Measurements from ENCODE around the gene ZER1. TPM values are rescaled to one million over a fixed set of nuclear protein-coding genes. Genes with fewer than 3 reads are reported as not detected.
"Not testable (repeated sequence)": the region's sequence is repeated elsewhere in the genome, so short reads cannot be mapped to it uniquely, and the experiment has no call there.

ZER1 gene
- total RNA-seq, 1 donor from 2014 or later: 24.2 TPM

- TF ChIP-seq CTCF (IDR thresholded peaks at IDR 0.05; ENCODE audit: insufficient read depth, low read length, poor library complexity, severe bottlenecking): no peak
Observed at GRCh38 chr9:128704356-128704670, 67.4 kb downstream of the ZER1 start.

GRCh38 chr9:128703616-128704355, 67.9 kb downstream of the ZER1 start:
- peak overlapping the region; percentile 83 for H3K4me3 ChIP-seq (ENCODE audit: low read depth, low read length)
- H3K27me3 ChIP-seq (ENCODE audit: control insufficient read depth, insufficient read depth, low read length): no peaks in the 10 kb centered on the region
- DNase-seq (ENCODE audit: low read depth): no peak
- no peak for TF ChIP-seq CTCF (IDR thresholded peaks at IDR 0.05; ENCODE audit: insufficient read depth, low read length, poor library complexity, severe bottlenecking)
- H3K36me3 ChIP-seq (ENCODE audit: control insufficient read depth, insufficient read depth, low read length): no peaks in the 10 kb centered on the region

More at GRCh38 chr9:128704356-128704670, 67.4 kb downstream of the ZER1 start:
- Histone ChIP-seq H3K27me3 (ENCODE audit: control insufficient read depth, insufficient read depth, low read length) (no peaks in the 10 kb centered on the region), H3K36me3 (ENCODE audit: control insufficient read depth, insufficient read depth, low read length) (no peaks in the 10 kb centered on the region), H3K4me3 (ENCODE audit: low read depth, low read length) (no peak overlapping the region)
- DNase-seq (ENCODE audit: low read depth): no peak

- H3K27me3 ChIP-seq (ENCODE audit: control insufficient read depth, insufficient read depth, low read length): no peaks in the 10 kb centered on the region
- peak overlapping the region; percentile 83 for H3K4me3 ChIP-seq (ENCODE audit: low read depth, low read length)
- TF ChIP-seq CTCF (IDR thresholded peaks at IDR 0.05; ENCODE audit: insufficient read depth, low read length, poor library complexity, severe bottlenecking): no peak
- DNase-seq (ENCODE audit: low read depth): no peak
- H3K36me3 ChIP-seq (ENCODE audit: control insufficient read depth, insufficient read depth, low read length): no peaks in the 10 kb centered on the region
Observed at GRCh38 chr9:128702949-128703615, 68.6 kb downstream of the ZER1 start.

GRCh38 chr9:128702445-128702948, 69.2 kb downstream of the ZER1 start, which contains the start of gene PKN3:
TSS of gene PKN3 (plus strand) at chr9:128702503. CDS start at chr9:128702916, 413 bp downstream.
- DNase-seq (ENCODE audit: low read depth): no peak
- TF ChIP-seq CTCF (IDR thresholded peaks at IDR 0.05; ENCODE audit: insufficient read depth, low read length, poor library complexity, severe bottlenecking): peak; percentile 87
- no peaks in the 10 kb centered on the region for H3K36me3 ChIP-seq (ENCODE audit: control insufficient read depth, insufficient read depth, low read length)
- no peaks in the 10 kb centered on the region for H3K27me3 ChIP-seq (ENCODE audit: control insufficient read depth, insufficient read depth, low read length)
- peak within 1 kb of the TSS; percentile 83 for H3K4me3 ChIP-seq (ENCODE audit: low read depth, low read length)

- no peaks in the 10 kb centered on the region for H3K36me3 ChIP-seq (ENCODE audit: control insufficient read depth, insufficient read depth, low read length)
- TF ChIP-seq CTCF (IDR thresholded peaks at IDR 0.05; ENCODE audit: insufficient read depth, low read length, poor library complexity, severe bottlenecking): no peak
- no peaks in the 10 kb centered on the region for H3K27me3 ChIP-seq (ENCODE audit: control insufficient read depth, insufficient read depth, low read length)
- no peak for DNase-seq (ENCODE audit: low read depth)
- H3K4me3 ChIP-seq (ENCODE audit: low read depth, low read length): no peak overlapping the region
Observed at GRCh38 chr9:128701227-128701854, 70.4 kb downstream of the ZER1 start.

- not testable (repeated sequence) for H3K36me3 ChIP-seq (ENCODE audit: control insufficient read depth, insufficient read depth, low read length); H3K4me3 ChIP-seq (ENCODE audit: low read depth, low read length); H3K27me3 ChIP-seq (ENCODE audit: control insufficient read depth, insufficient read depth, low read length); DNase-seq (ENCODE audit: low read depth)
Observed at GRCh38 chr9:128699096-128699795, 72.5 kb downstream of the ZER1 start.
